HG03135 (cell line): ENCODE data around the gene ZNF513.
A peak's percentile ranks its signal among the peaks of the same experiment; 100 is the strongest.
"Not testable (repeated sequence)": the region's sequence is repeated elsewhere in the genome, so short reads cannot be mapped to it uniquely, and the experiment has no call there.

ENCODE experiments used
- ATAC-seq: cut with Tn5 transposase; IDR thresholded peaks from one replicate; pipeline ENCODE4 v1.9.1; 2021; ENCODE audit warnings: mild to moderate bottlenecking, moderate library complexity; ENCODE audit not compliant: unreplicated experiment

ZNF513 gene

GRCh38 chr2:27380626-27381545 lies at the start of gene ZNF513:
Gene ZNF513, minus strand, starts transcription at chr2:27380734. Its CDS starts 208 bp downstream, at chr2:27380526.
- ATAC-seq: peak; percentile 67

- ATAC-seq: peak; percentile 69
These were observed 48.5 kb upstream of the ZNF513 start for GRCh38 chr2:27428978-27429541.

- ATAC-seq: peak; percentile 92
These were observed 47.9 kb upstream of the ZNF513 start, which contains the start of gene NRBP1 for GRCh38 chr2:27428213-27428977. Gene NRBP1, plus strand, starts transcription at chr2:27428631. Its CDS starts 4,643 bp downstream, at chr2:27433274.

GRCh38 chr2:27427863-27428212 lies 47.3 kb upstream of the ZNF513 start:
- no peak for ATAC-seq

GRCh38 chr2:27425039-27425438 lies 44.5 kb upstream of the ZNF513 start:
- ATAC-seq: not testable (repeated sequence)

GRCh38 chr2:27422958-27423357 lies 42.4 kb upstream of the ZNF513 start:
- no peak for ATAC-seq

GRCh38 chr2:27421660-27422250 lies 41.2 kb upstream of the ZNF513 start:
- ATAC-seq: no peak

GRCh38 chr2:27420996-27421395 lies 40.5 kb upstream of the ZNF513 start:
- no peak for ATAC-seq

- ATAC-seq: no peak
These were observed 35.6 kb upstream of the ZNF513 start for GRCh38 chr2:27416151-27416550.

- ATAC-seq: no peak
These were observed 32.1 kb upstream of the ZNF513 start for GRCh38 chr2:27412419-27413152.

- peak; percentile 93 for ATAC-seq
These were observed 29.0 kb upstream of the ZNF513 start, which contains the start of gene PPM1G for GRCh38 chr2:27409321-27410073. Gene PPM1G, minus strand, starts transcription at chr2:27409591. Its CDS starts 169 bp downstream, at chr2:27409422.

GRCh38 chr2:27408601-27409320 lies 28.2 kb upstream of the ZNF513 start:
- peak; percentile 33 for ATAC-seq

GRCh38 chr2:27407798-27408491 lies 27.4 kb upstream of the ZNF513 start:
- ATAC-seq: no peak

GRCh38 chr2:27400348-27401135 lies 20.0 kb upstream of the ZNF513 start:
- ATAC-seq: no peak

GRCh38 chr2:27398962-27399361 lies 18.4 kb upstream of the ZNF513 start:
- ATAC-seq: no peak

GRCh38 chr2:27393225-27393624 lies 12.7 kb upstream of the ZNF513 start:
- ATAC-seq: no peak
